Upper lobe of left lung (tissue), 6 donors: Measurements from ENCODE around the gene WDR70. TPM values are rescaled to one million over a fixed set of nuclear protein-coding genes. Genes with fewer than 3 reads are reported as not detected.

Experiments used
- ATAC-seq, 2 donors: fragments of 200-7000 bp; cut with Tn5 transposase; one replicate each; pipeline ENCODE4 v1.9.1; 2022; ENCODE audit warnings: mild to moderate bottlenecking in 2 of 2, moderate library complexity in 2 of 2; ENCODE audit not compliant: low FRiP score in 2 of 2
- DNase-seq, 2 donors: peaks; one replicate each; pipeline ENCODE4 v3.0.0-alpha.2; 2019 to 2020
- H3K27ac ChIP-seq, 4 donors: fragments of 200-600 bp; sonication (generic); one replicate each; pipeline ENCODE4 v1.5.1; 2016 to 2019
- H3K27me3 ChIP-seq, 4 donors: fragments of 200-600 bp; sonication (generic); one replicate each; pipeline ENCODE4 v1.5.1; 2017 to 2019
- H3K36me3 ChIP-seq, 4 donors: fragments of 200-600 bp; sonication (generic); one replicate each; pipeline ENCODE4 v1.5.1; 2016 to 2019
- H3K4me1 ChIP-seq, 4 donors: fragments of 200-600 bp; sonication (generic); one replicate each; pipeline ENCODE4 v1.5.1; 2018 to 2019
- H3K4me3 ChIP-seq, 4 donors: fragments of 200-600 bp; sonication (generic); one replicate each; pipeline ENCODE4 v1.5.1; 2017 to 2019; ENCODE audit warnings: mild to moderate bottlenecking in 2 of 4, moderate library complexity in 1 of 4
- H3K9me3 ChIP-seq, 4 donors: fragments of 200-600 bp; sonication (generic); one replicate each; pipeline ENCODE4 v1.5.1; 2018 to 2019
- EP300 ChIP-seq, 4 donors: sonication (generic); formaldehyde crosslinking; IDR thresholded peaks; one replicate each; pipeline ENCODE4 v1.5.1; 2017; ENCODE audit warnings: antibody characterized with exemption in 4 of 4, control low read depth in 2 of 4
- POLR2A ChIP-seq, 4 donors: fragments of 450-650 bp; IDR thresholded peaks; one replicate each; pipeline ENCODE4 v1.5.1; 2016 to 2017; ENCODE audit warnings: antibody characterized with exemption in 4 of 4, mild to moderate bottlenecking in 2 of 4
- POLR2AphosphoS5 ChIP-seq, 2 donors: sonication (generic); formaldehyde crosslinking; IDR thresholded peaks; one replicate each; pipeline ENCODE4 v1.5.1; 2017; ENCODE audit warnings: antibody characterized with exemption in 2 of 2
- WGBS, 2 donors: methylation state at CpG; one replicate each; pipeline ENCODE4 v1.1.5; 2017 to 2018; 5-methylcytosine and 5-hydroxymethylcytosine counted together
- total RNA-seq, 6 donors: library from RNA; depleted of rRNA in 4 of 6; stranded (reverse); fragments of >200 nt in 4 of 6; gene quantifications; one replicate each; pipeline versions ENCODE4 v1.1.0 to v1.2.1, GENCODE V29; 2016 to 2021
- TF ChIP-seq, protein P1 (sequence below), 6 experiments: fragments of 450-650 bp in 4 of 6; fragments of 200-600 bp in 2 of 6; sonication (generic) in 2 of 6; IDR thresholded peaks; one replicate each; pipeline ENCODE4 v1.5.1; 2016 to 2019; ENCODE audit warnings: antibody characterized with exemption in 6 of 6
- donor health status: DM: no; HTN: no; CAD: no; lungs with moderate emphysema.
- donor health status: DM: no; HTN: yes; CAD: no; lungs with severe emphysema.

WDR70 gene
- total RNA-seq, 6 donors from 2014 or later: 20.7 to 75.4 (median 27.9) TPM

DNA sequence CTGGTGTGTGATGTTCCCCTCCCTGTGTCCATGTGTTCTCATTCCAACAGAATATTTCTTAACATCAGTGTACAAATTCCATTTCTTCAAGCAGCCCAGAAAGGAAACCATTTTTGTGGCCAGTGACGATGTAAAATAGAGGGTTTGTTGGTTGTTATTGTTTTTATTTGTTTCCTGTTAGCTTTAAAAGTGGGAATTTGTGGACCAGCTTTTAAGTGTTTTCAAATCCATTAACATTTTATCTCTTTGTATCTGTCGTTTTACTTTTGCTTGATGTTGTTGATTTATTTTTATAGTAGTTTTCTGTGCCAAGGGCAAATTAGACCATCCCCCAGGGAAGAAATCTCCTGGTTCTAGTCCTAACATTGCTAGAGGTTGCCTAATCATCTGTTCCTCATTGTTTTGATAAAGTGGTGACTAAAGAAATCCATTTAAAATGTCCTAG is 360.7 kb downstream of the WDR70 start:
- TF ChIP-seq EP300 (IDR thresholded peaks at IDR 0.05) (no peak), POLR2A (IDR thresholded peaks at IDR 0.05) (no peak), POLR2AphosphoS5 (IDR thresholded peaks at IDR 0.05) (no peak)
- TF ChIP-seq, protein P1, sequence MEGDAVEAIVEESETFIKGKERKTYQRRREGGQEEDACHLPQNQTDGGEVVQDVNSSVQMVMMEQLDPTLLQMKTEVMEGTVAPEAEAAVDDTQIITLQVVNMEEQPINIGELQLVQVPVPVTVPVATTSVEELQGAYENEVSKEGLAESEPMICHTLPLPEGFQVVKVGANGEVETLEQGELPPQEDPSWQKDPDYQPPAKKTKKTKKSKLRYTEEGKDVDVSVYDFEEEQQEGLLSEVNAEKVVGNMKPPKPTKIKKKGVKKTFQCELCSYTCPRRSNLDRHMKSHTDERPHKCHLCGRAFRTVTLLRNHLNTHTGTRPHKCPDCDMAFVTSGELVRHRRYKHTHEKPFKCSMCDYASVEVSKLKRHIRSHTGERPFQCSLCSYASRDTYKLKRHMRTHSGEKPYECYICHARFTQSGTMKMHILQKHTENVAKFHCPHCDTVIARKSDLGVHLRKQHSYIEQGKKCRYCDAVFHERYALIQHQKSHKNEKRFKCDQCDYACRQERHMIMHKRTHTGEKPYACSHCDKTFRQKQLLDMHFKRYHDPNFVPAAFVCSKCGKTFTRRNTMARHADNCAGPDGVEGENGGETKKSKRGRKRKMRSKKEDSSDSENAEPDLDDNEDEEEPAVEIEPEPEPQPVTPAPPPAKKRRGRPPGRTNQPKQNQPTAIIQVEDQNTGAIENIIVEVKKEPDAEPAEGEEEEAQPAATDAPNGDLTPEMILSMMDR (IDR thresholded peaks at IDR 0.05): no peak
- H3K4me1 ChIP-seq: peaks cover 0 to 7% (median 3%) of the 10 kb centered on the region in 4 donors
- no peaks in the 10 kb centered on the region for H3K27me3 ChIP-seq
- no peaks in the 10 kb centered on the region for H3K9me3 ChIP-seq
- DNase-seq (no peak), ATAC-seq (peak in 1 of 2 donors; percentile 65)
- H3K4me3 ChIP-seq: no peak overlapping the region
- H3K27ac ChIP-seq: no peak overlapping the region
- peaks cover 0 to 26% (median 3%) of the 10 kb centered on the region in 4 donors for H3K36me3 ChIP-seq
- 62 to 65% methylated on average over 2 of the region's 2 CpGs for WGBS, 2 donors

DNA sequence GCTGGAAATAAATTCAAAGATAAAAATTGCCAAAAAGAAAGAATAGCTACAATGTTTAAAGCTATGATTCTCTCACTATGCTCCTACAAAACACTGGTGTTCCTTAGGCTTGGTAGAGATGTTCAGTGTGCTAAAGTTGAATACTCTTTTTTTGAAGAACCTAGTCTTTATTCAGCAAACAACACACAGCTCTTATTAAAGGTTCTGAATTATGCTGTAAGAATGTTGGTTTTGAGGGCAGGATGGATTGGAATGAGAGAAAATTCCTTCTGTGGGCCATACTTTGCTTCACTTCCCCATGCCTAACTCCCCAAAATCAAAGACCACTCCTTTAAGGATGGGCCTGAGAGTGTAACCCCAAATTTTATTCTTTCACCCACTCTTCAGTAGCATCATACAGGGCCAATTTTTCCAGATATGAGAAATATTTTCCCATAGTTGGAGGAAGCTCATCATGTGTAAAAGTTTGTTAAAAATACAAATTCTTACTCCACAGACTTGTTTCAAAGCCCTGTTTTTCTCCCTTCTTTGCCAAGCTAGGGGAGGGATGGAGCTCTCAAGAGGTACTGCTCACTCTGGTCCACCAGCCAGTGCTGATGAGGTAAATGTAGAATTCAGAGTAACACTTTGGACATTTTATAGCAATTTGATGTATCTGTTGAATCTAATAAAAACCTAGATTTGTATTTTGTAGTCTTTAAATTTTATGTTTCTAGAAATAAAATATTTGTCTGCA is 361.4 kb downstream of the WDR70 start:
- TF ChIP-seq POLR2AphosphoS5 (IDR thresholded peaks at IDR 0.05) (no peak), POLR2A (IDR thresholded peaks at IDR 0.05) (no peak), EP300 (IDR thresholded peaks at IDR 0.05) (no peak)
- TF ChIP-seq, protein P1 (IDR thresholded peaks at IDR 0.05): no peak
- Histone ChIP-seq H3K27me3 (no peaks in the 10 kb centered on the region), H3K9me3 (no peaks in the 10 kb centered on the region), H3K27ac (no peak overlapping the region), H3K36me3 (peaks cover 0 to 23% (median 3%) of the 10 kb centered on the region in 4 donors), H3K4me3 (no peak overlapping the region), H3K4me1 (peaks cover 0 to 7% (median 3%) of the 10 kb centered on the region in 4 donors)
- no peak for ATAC-seq
- no peak for DNase-seq

DNA sequence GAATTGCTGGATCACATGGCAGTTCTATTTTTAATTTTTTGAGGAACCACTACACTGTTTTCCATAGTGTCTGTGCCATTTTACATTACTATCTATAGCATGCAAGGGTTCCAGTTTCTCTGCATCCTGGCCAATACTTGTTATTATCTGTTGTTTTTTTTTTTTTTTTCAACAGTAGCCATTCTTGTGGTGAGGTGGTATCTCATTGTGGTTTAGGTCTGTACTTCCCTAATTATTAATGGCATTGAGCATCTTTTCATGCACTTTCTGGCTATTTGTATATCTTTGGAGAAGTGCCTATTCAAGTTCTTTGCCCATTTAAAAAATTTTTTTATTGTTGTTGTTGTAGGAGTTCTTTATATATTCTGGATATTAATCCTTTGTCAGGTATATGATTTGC is 363.0 kb downstream of the WDR70 start:
- H3K27ac ChIP-seq: no peak overlapping the region
- H3K9me3 ChIP-seq: no peaks in the 10 kb centered on the region
- no peak overlapping the region for H3K4me3 ChIP-seq
- TF ChIP-seq EP300 (IDR thresholded peaks at IDR 0.05): no peak
- no peak for TF ChIP-seq POLR2A (IDR thresholded peaks at IDR 0.05)
- TF ChIP-seq, protein P1 (IDR thresholded peaks at IDR 0.05): no peak
- peaks cover 0 to 23% (median 3%) of the 10 kb centered on the region in 4 donors for H3K36me3 ChIP-seq
- no peak for DNase-seq
- peaks cover 0 to 7% (median 3%) of the 10 kb centered on the region in 4 donors for H3K4me1 ChIP-seq
- no peaks in the 10 kb centered on the region for H3K27me3 ChIP-seq
- no peak for ATAC-seq

DNA sequence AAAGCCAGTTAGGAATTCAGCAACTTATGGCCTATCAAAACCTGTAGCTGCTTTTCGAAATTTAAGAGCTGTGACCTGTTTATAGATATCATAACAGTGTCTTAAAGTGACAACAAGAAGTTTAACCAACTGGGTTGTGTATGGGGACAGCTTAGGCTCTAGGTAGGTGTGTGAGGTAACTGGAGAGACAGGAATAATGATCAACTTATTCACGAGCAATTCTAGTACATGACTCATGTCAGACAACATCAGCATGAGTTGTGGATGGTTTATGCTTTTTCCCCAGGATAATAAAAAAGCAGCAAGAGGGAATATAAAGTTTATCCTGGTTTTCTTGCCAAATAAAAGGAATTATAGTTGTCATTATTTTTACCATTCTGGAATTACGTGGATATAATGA is 372.1 kb downstream of the WDR70 start:
- no peaks in the 10 kb centered on the region for H3K36me3 ChIP-seq
- H3K4me3 ChIP-seq: no peak overlapping the region
- TF ChIP-seq POLR2AphosphoS5 (IDR thresholded peaks at IDR 0.05) (no peak), POLR2A (IDR thresholded peaks at IDR 0.05) (no peak), EP300 (IDR thresholded peaks at IDR 0.05) (no peak)
- TF ChIP-seq, protein P1 (IDR thresholded peaks at IDR 0.05): no peak
- H3K27ac ChIP-seq: no peak overlapping the region
- DNase-seq: no peak
- ATAC-seq: no peak
- no peaks in the 10 kb centered on the region for H3K9me3 ChIP-seq
- 90% methylated on average over 3 of the region's 3 CpGs for WGBS, 2 donors
- H3K4me1 ChIP-seq: no peaks in the 10 kb centered on the region
- H3K27me3 ChIP-seq: no peaks in the 10 kb centered on the region

DNA sequence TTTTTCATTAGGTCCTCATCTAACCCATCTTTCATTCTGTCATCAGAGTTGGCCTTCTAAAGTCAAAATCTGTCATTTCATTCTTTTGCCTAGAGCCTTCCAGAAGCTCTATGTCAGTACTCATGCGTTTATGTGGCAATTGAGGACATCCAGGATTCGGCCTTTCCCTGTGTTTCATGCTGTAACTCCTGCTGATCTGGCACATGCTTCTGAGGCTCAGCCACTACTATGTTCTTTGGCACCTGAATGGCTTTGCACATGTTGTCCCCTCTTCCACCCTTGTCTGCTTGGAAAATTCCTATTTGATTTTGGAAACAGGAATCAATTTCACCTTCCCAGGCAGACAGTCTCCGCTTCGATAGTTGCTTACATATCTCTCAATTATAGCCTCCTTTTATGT is 375.9 kb downstream of the WDR70 start:
- Histone ChIP-seq H3K27ac (no peak overlapping the region), H3K27me3 (no peaks in the 10 kb centered on the region), H3K4me1 (no peaks in the 10 kb centered on the region), H3K4me3 (no peak overlapping the region), H3K9me3 (no peaks in the 10 kb centered on the region), H3K36me3 (no peaks in the 10 kb centered on the region)
- WGBS, 2 donors: 89 to 95% methylated on average over 4 of the region's 4 CpGs
- ATAC-seq (no peak), DNase-seq (no peak)
- TF ChIP-seq POLR2AphosphoS5 (IDR thresholded peaks at IDR 0.05): no peak
- TF ChIP-seq, protein P1 (IDR thresholded peaks at IDR 0.05): no peak
- no peak for TF ChIP-seq EP300 (IDR thresholded peaks at IDR 0.05)
- TF ChIP-seq POLR2A (IDR thresholded peaks at IDR 0.05): no peak
